Measurements from ENCODE around the gene VPS33A.

- no peak for TF ChIP-seq CTCF (IDR thresholded peaks at IDR 0.05)
- TF ChIP-seq EP300 (IDR thresholded peaks at IDR 0.05), result no peak
Measured at GRCh38 chr12:122308811-122309210, 42.5 kb upstream of the VPS33A start.
